ENCODE measurements around the gene WDR37. TPM values are rescaled to one million over a fixed set of nuclear protein-coding genes. Genes with fewer than 3 reads are reported as not detected.

The WDR37 gene
- polyA plus RNA-seq, 2 of the 4 experiments (the other 2 are of a cell fraction), result 5.9 to 7.1 TPM

- POLR2A ChIA-PET, result no interaction called here
- Histone ChIP-seq H3K4me3 (no peak overlapping the region), H3K9me3 (no peaks in the 10 kb centered on the region), H3K4me1 (no peaks in the 10 kb centered on the region), H3K27ac (no peak overlapping the region), H3K4me2 (no peak overlapping the region)
- DNase-seq (ENCODE audit: low read depth in 1 of 2, low spot score in 1 of 2) (no peak), ATAC-seq (no peak), FAIRE-seq (no peak)
- CTCF ChIA-PET, result interaction anchor here (1.3 kb wide), 1 partner anchor 11 kb away, joined by 3 read pairs; no protein-coding TSS in a partner anchor
- TF ChIP-seq NR3C1 (IDR thresholded peaks at IDR 0.05) (no peak), ESRRA (IDR thresholded peaks at IDR 0.05; ENCODE audit: borderline replicate concordance, low read length) (no peak), SREBF2 (IDR thresholded peaks at IDR 0.05) (no peak)
- 96% methylated on average over 10 of the region's 10 CpGs for WGBS (ENCODE audit: missing lambda C conversion rate)
These were observed 74.0 kb downstream of the WDR37 start for GRCh38 chr10:1130226-1130625.

- no peaks in the 10 kb centered on the region for H3K4me1 ChIP-seq
- FAIRE-seq, result no peak
- H3K4me2 ChIP-seq, result no peak overlapping the region
- no peaks in the 10 kb centered on the region for H3K9me3 ChIP-seq
- WGBS (ENCODE audit: missing lambda C conversion rate), result 92% methylated on average over 11 of the region's 12 CpGs
- ChIA-PET CTCF (interaction anchor here (1.5 kb wide), 1 partner anchor 14 kb away, joined by 3 read pairs; no protein-coding TSS in a partner anchor), POLR2A (no interaction called here)
- H3K4me3 ChIP-seq, result no peak overlapping the region
- H3K27ac ChIP-seq, result no peak overlapping the region
- TF ChIP-seq USF2 (IDR thresholded peaks at IDR 0.05), result no peak
- no peak for TF ChIP-seq CBX2 (IDR thresholded peaks at IDR 0.05; ENCODE audit: borderline replicate concordance, low read depth)
- TF ChIP-seq REST (IDR thresholded peaks at IDR 0.05), result no peak
- TF ChIP-seq E2F6 (IDR thresholded peaks at IDR 0.05; ENCODE audit: borderline replicate concordance, low read depth), result no peak
- no peak for TF ChIP-seq TFCP2L1 (CRISPR knock-in tag; IDR thresholded peaks at IDR 0.05)
- TF ChIP-seq BHLHE40 (IDR thresholded peaks at IDR 0.05; ENCODE audit: low read depth, low read length), result no peak
- no peak for TF ChIP-seq NPAS2 (CRISPR knock-in tag; IDR thresholded peaks at IDR 0.05; ENCODE audit: borderline replicate concordance)
- TF ChIP-seq FOXS1 (CRISPR knock-in tag; IDR thresholded peaks at IDR 0.05), result no peak
- TF ChIP-seq CHD2 (IDR thresholded peaks at IDR 0.05; ENCODE audit: low read length, partially characterized antibody), result no peak
- TF ChIP-seq RFX5 (IDR thresholded peaks at IDR 0.05), result no peak
- TF ChIP-seq PBX3 (IDR thresholded peaks at IDR 0.05), result no peak
- no peak for TF ChIP-seq ELK1 (IDR thresholded peaks at IDR 0.05; ENCODE audit: low read depth, low read length)
- TF ChIP-seq EP300 (IDR thresholded peaks at IDR 0.05), result no peak
- no peak for TF ChIP-seq HES2 (IDR thresholded peaks at IDR 0.05)
- no peak for DNase-seq (ENCODE audit: low read depth in 1 of 2, low spot score in 1 of 2)
- no peak for ATAC-seq
These were observed 75.0 kb downstream of the WDR37 start for GRCh38 chr10:1130995-1131790.
